Measurements from ENCODE around the gene GLS.

GRCh38 chr2:190973726-190974628, 93.4 kb downstream of the GLS start:
- TF ChIP-seq EZH2 (IDR thresholded peaks at IDR 0.05; ENCODE audit: borderline replicate concordance, low read length) (no peak), CTCF (conservative IDR thresholded peaks at IDR 0.05 in 1 of 2, IDR thresholded peaks at IDR 0.05 in 1 of 2; ENCODE audit: extremely low read depth in 1 of 2, insufficient read depth in 1 of 2, low read depth in 1 of 2, low read length in 2 of 2) (no peak)
